Hepatocyte (in vitro differentiated cells): Measurements from ENCODE around the gene SMOC1.

Experiments used
- EZH2 ChIP-seq: fragments of 200-600 bp; sonication (generic); IDR thresholded peaks from 2 replicates; pipeline ENCODE4 v1.6.1; 2016; ENCODE audit warnings: antibody characterized with exemption, mild to moderate bottlenecking, borderline replicate concordance
- EZH2phosphoT487 ChIP-seq: fragments of 200-600 bp; sonication (generic); IDR thresholded peaks from one replicate; pipeline ENCODE4 v1.6.1; 2018; ENCODE audit warnings: antibody characterized with exemption, mild to moderate bottlenecking, low read depth, moderate library complexity; ENCODE audit not compliant: unreplicated experiment, severe bottlenecking
- TF ChIP-seq, protein P1 (sequence below): fragments of 200-600 bp; sonication (generic); IDR thresholded peaks from 2 replicates; pipeline ENCODE4 v1.5.1; 2016; ENCODE audit warnings: antibody characterized with exemption, mild to moderate bottlenecking; ENCODE audit not compliant: poor library complexity

GRCh38 chr14:69841656-69842055 is 37.6 kb upstream of the SMOC1 start:
- TF ChIP-seq, protein P1, sequence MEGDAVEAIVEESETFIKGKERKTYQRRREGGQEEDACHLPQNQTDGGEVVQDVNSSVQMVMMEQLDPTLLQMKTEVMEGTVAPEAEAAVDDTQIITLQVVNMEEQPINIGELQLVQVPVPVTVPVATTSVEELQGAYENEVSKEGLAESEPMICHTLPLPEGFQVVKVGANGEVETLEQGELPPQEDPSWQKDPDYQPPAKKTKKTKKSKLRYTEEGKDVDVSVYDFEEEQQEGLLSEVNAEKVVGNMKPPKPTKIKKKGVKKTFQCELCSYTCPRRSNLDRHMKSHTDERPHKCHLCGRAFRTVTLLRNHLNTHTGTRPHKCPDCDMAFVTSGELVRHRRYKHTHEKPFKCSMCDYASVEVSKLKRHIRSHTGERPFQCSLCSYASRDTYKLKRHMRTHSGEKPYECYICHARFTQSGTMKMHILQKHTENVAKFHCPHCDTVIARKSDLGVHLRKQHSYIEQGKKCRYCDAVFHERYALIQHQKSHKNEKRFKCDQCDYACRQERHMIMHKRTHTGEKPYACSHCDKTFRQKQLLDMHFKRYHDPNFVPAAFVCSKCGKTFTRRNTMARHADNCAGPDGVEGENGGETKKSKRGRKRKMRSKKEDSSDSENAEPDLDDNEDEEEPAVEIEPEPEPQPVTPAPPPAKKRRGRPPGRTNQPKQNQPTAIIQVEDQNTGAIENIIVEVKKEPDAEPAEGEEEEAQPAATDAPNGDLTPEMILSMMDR = no peak
- TF ChIP-seq EZH2phosphoT487 (no peak), EZH2 (no peak)
